Mucosa of rectum (tissue), 2 donors: Measurements from ENCODE around the gene GBX2.

Source experiments
- H3K27ac ChIP-seq, 2 donors: one replicate each; pipeline ENCODE4 v1.7.0; 2013; ENCODE audit warnings: inconsistent platforms in 2 of 2, low read depth in 2 of 2, low read length in 2 of 2
- H3K27me3 ChIP-seq, 2 donors: one replicate each; pipeline ENCODE4 v1.7.0; 2013; ENCODE audit warnings: low read length in 2 of 2; ENCODE audit not compliant: control insufficient read depth in 2 of 2, insufficient read depth in 2 of 2
- H3K36me3 ChIP-seq, 2 donors: one replicate each; pipeline ENCODE4 v1.7.0; 2013; ENCODE audit warnings: low read length in 2 of 2; ENCODE audit not compliant: control insufficient read depth in 2 of 2, insufficient read depth in 2 of 2
- H3K4me1 ChIP-seq, 2 donors: one replicate each; pipeline ENCODE4 v1.7.0; 2013; ENCODE audit warnings: low read length in 2 of 2, mild to moderate bottlenecking in 1 of 2; ENCODE audit not compliant: control insufficient read depth in 2 of 2, insufficient read depth in 2 of 2
- H3K4me3 ChIP-seq, 2 donors: one replicate each; pipeline ENCODE4 v1.7.0; 2013; ENCODE audit warnings: low read length in 2 of 2
- H3K9ac ChIP-seq, 2 donors: one replicate each; pipeline ENCODE4 v1.7.0; 2013; ENCODE audit warnings: low read length in 2 of 2, low read depth in 1 of 2, mild to moderate bottlenecking in 1 of 2
- H3K9me3 ChIP-seq, 2 donors: one replicate each; pipeline ENCODE4 v1.7.0; 2013; ENCODE audit warnings: low read length in 2 of 2; ENCODE audit not compliant: control insufficient read depth in 2 of 2
- donor health status: healthy.
- donor health status: Normal muscosa, but diverticular disease.

Gene GBX2

GRCh38 chr2:236184701-236185100 is 16.5 kb upstream of the GBX2 start:
- Histone ChIP-seq H3K9ac (no peak overlapping the region), H3K9me3 (peaks cover 0 to 2% of the 10 kb centered on the region in 2 donors), H3K4me1 (no peaks in the 10 kb centered on the region), H3K36me3 (no peaks in the 10 kb centered on the region), H3K27ac (no peak overlapping the region), H3K27me3 (peaks cover 14 to 16% of the 10 kb centered on the region in 2 donors), H3K4me3 (no peak overlapping the region)

- Histone ChIP-seq H3K27me3 (peaks cover 32% of the 10 kb centered on the region in 2 donors), H3K36me3 (no peaks in the 10 kb centered on the region), H3K4me1 (peaks cover 3 to 6% of the 10 kb centered on the region in 2 donors), H3K27ac (no peak overlapping the region), H3K9ac (no peak overlapping the region), H3K9me3 (peaks cover 0 to 2% of the 10 kb centered on the region in 2 donors), H3K4me3 (no peak overlapping the region)
Observed at GRCh38 chr2:236180831-236181453, 12.8 kb upstream of the GBX2 start.

- H3K4me1 ChIP-seq: peaks cover 3 to 6% of the 10 kb centered on the region in 2 donors
- H3K9me3 ChIP-seq: peaks cover 0 to 2% of the 10 kb centered on the region in 2 donors
- H3K4me3 ChIP-seq: no peak overlapping the region
- no peak overlapping the region for H3K9ac ChIP-seq
- no peaks in the 10 kb centered on the region for H3K36me3 ChIP-seq
- peaks cover 35 to 38% of the 10 kb centered on the region in 2 donors for H3K27me3 ChIP-seq
- no peak overlapping the region for H3K27ac ChIP-seq
Observed at GRCh38 chr2:236180076-236180816, 12.1 kb upstream of the GBX2 start.

GRCh38 chr2:236179236-236180075 is 11.3 kb upstream of the GBX2 start:
- Histone ChIP-seq H3K27me3 (peaks cover 39 to 46% of the 10 kb centered on the region in 2 donors), H3K4me3 (no peak overlapping the region), H3K9ac (no peak overlapping the region), H3K36me3 (no peaks in the 10 kb centered on the region), H3K27ac (no peak overlapping the region), H3K4me1 (peaks cover 3 to 6% of the 10 kb centered on the region in 2 donors), H3K9me3 (no peaks in the 10 kb centered on the region)

GRCh38 chr2:236178890-236179235 is 10.7 kb upstream of the GBX2 start:
- Histone ChIP-seq H3K27me3 (peaks cover 45 to 52% of the 10 kb centered on the region in 2 donors), H3K27ac (no peak overlapping the region), H3K4me3 (no peak overlapping the region), H3K36me3 (no peaks in the 10 kb centered on the region), H3K9ac (no peak overlapping the region), H3K4me1 (peaks cover 3 to 6% of the 10 kb centered on the region in 2 donors), H3K9me3 (no peaks in the 10 kb centered on the region)

GRCh38 chr2:236177967-236178889 is 10.0 kb upstream of the GBX2 start:
- Histone ChIP-seq H3K9me3 (no peaks in the 10 kb centered on the region), H3K9ac (no peak overlapping the region), H3K4me1 (peaks cover 3 to 6% of the 10 kb centered on the region in 2 donors), H3K36me3 (no peaks in the 10 kb centered on the region), H3K27ac (no peak overlapping the region), H3K27me3 (peaks cover 47 to 58% of the 10 kb centered on the region in 2 donors), H3K4me3 (peak overlapping the region; percentile 44 to 53)

GRCh38 chr2:236177604-236177966 is 9.4 kb upstream of the GBX2 start:
- no peak overlapping the region for H3K4me3 ChIP-seq
- no peaks in the 10 kb centered on the region for H3K9me3 ChIP-seq
- H3K27me3 ChIP-seq: peaks cover 49 to 64% of the 10 kb centered on the region in 2 donors
- H3K36me3 ChIP-seq: no peaks in the 10 kb centered on the region
- peaks cover 3 to 6% of the 10 kb centered on the region in 2 donors for H3K4me1 ChIP-seq
- no peak overlapping the region for H3K9ac ChIP-seq
- no peak overlapping the region for H3K27ac ChIP-seq

- H3K27ac ChIP-seq: no peak overlapping the region
- no peaks in the 10 kb centered on the region for H3K9me3 ChIP-seq
- no peak overlapping the region for H3K9ac ChIP-seq
- peaks cover 52 to 71% of the 10 kb centered on the region in 2 donors for H3K27me3 ChIP-seq
- peaks cover 3 to 6% of the 10 kb centered on the region in 2 donors for H3K4me1 ChIP-seq
- no peak overlapping the region for H3K4me3 ChIP-seq
- no peaks in the 10 kb centered on the region for H3K36me3 ChIP-seq
Observed at GRCh38 chr2:236176951-236177350, 8.8 kb upstream of the GBX2 start.

GRCh38 chr2:236176417-236176816 is 8.2 kb upstream of the GBX2 start:
- Histone ChIP-seq H3K27ac (no peak overlapping the region), H3K4me3 (no peak overlapping the region), H3K9me3 (no peaks in the 10 kb centered on the region), H3K9ac (no peak overlapping the region), H3K4me1 (peaks cover 3 to 6% of the 10 kb centered on the region in 2 donors), H3K27me3 (peaks cover 58 to 76% of the 10 kb centered on the region in 2 donors), H3K36me3 (no peaks in the 10 kb centered on the region)
